ENCODE results near the gene ASIP. TPM values are rescaled to one million over a fixed set of nuclear protein-coding genes. Genes with fewer than 3 reads are reported as not detected.
"Not testable (repeated sequence)": the region's sequence is repeated elsewhere in the genome, so short reads cannot be mapped to it uniquely, and the experiment has no call there.

Gene ASIP
- total RNA-seq, 1 donor from 2014 or later = not detected

DNA sequence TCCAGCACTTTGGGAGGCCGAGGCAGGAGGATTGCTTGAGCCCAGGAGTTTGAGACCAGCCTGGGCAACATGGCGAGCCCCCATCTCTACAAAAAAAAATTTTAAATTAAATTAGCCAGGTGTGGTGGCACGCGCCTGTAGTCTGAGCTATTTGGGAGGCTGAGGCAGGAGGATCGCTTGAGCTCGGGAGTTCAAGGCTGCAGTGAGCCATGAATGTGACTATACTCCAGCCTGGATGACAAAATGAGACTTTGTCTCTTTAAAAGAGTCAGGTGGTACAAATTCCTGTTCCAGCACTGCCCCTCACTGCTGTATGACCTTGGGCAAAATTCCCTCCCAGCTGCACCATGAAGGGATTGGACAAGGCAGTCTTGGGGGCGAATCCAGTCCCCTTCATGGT lies 33.5 kb downstream of the ASIP start:
- DNase-seq = no peak
- Mint-ChIP-seq H3K9me3 (no peaks in the 10 kb centered on the region), H3K27me3 (no peaks in the 10 kb centered on the region), H3K4me3 (no peak overlapping the region), H3K27ac (no peak overlapping the region), H3K36me3 (ENCODE audit: low read depth) (peaks cover 44% of the 10 kb centered on the region), H3K4me1 (no peaks in the 10 kb centered on the region)
- intact Hi-C loops (cut with micrococcal nuclease) = no loop called here
- no peak for ATAC-seq (ENCODE audit: low read depth)
- POLR2A ChIA-PET = no interaction called here
- CTCF ChIA-PET = no interaction called here
- TF ChIP-seq, protein P1, sequence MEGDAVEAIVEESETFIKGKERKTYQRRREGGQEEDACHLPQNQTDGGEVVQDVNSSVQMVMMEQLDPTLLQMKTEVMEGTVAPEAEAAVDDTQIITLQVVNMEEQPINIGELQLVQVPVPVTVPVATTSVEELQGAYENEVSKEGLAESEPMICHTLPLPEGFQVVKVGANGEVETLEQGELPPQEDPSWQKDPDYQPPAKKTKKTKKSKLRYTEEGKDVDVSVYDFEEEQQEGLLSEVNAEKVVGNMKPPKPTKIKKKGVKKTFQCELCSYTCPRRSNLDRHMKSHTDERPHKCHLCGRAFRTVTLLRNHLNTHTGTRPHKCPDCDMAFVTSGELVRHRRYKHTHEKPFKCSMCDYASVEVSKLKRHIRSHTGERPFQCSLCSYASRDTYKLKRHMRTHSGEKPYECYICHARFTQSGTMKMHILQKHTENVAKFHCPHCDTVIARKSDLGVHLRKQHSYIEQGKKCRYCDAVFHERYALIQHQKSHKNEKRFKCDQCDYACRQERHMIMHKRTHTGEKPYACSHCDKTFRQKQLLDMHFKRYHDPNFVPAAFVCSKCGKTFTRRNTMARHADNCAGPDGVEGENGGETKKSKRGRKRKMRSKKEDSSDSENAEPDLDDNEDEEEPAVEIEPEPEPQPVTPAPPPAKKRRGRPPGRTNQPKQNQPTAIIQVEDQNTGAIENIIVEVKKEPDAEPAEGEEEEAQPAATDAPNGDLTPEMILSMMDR (IDR thresholded peaks at IDR 0.05) = no peak

DNA sequence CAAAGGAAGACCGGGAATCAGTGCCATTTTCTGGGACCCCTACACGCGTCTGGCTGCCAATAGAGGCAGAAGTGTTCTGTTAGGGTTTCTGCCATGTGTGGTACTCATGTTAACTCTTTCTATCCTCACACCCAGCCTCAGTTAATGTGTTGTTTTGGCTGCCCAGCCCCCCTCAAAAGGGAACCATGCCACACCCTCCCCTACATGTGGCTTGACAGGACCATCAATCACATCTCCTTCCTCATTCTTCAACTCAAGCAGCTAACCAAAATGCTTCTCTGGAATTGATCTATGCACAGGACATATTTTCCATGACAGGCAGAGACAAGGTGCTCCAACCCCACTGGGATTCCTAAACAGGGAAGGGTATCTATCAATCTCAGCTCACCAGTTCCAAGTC lies 40.0 kb downstream of the ASIP start:
- peaks cover 76% of the 10 kb centered on the region for H3K36me3 Mint-ChIP-seq (ENCODE audit: low read depth)
- ATAC-seq (ENCODE audit: low read depth) = no peak
- CTCF ChIA-PET = no interaction called here

DNA sequence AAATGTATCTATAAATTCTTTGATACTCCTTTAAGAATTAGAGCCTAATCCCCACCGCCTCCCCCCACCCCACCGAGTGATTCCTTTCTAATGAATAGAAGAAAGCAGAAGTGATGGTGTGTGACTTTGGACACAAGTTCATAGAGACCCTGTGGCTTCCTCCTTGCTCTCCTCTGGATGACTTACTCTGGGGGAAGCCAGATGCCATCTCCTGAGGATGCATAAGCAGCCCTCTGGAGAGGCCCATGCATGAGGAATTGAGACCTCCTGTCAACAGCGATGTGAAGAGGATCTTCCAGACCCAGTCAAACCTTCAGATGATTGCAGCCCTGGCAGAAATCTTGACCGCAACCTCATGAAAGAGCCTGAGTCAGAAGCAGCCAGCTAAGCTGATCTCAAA lies 40.8 kb downstream of the ASIP start:
- CTCF ChIA-PET = no interaction called here
- Mint-ChIP-seq H3K36me3 (ENCODE audit: low read depth) (peaks cover 76% of the 10 kb centered on the region), H3K4me3 (no peak overlapping the region), H3K4me1 (no peaks in the 10 kb centered on the region), H3K27ac (no peak overlapping the region), H3K27me3 (no peaks in the 10 kb centered on the region), H3K9me3 (no peaks in the 10 kb centered on the region)
- TF ChIP-seq, protein P1 (IDR thresholded peaks at IDR 0.05) = no peak
- no peak for ATAC-seq (ENCODE audit: low read depth)
- intact Hi-C loops (cut with micrococcal nuclease) = no loop called here
- POLR2A ChIA-PET = no interaction called here
- DNase-seq = no peak

More for the DNA sequence above, 40.0 kb downstream of the ASIP start:
- POLR2A ChIA-PET = no interaction called here
- DNase-seq = no peak
- Mint-ChIP-seq H3K4me1 (no peaks in the 10 kb centered on the region), H3K9me3 (no peaks in the 10 kb centered on the region), H3K4me3 (no peak overlapping the region), H3K27ac (no peak overlapping the region), H3K27me3 (no peaks in the 10 kb centered on the region)
- TF ChIP-seq, protein P1 (IDR thresholded peaks at IDR 0.05) = no peak
- intact Hi-C loops (cut with micrococcal nuclease) = no loop called here

DNA sequence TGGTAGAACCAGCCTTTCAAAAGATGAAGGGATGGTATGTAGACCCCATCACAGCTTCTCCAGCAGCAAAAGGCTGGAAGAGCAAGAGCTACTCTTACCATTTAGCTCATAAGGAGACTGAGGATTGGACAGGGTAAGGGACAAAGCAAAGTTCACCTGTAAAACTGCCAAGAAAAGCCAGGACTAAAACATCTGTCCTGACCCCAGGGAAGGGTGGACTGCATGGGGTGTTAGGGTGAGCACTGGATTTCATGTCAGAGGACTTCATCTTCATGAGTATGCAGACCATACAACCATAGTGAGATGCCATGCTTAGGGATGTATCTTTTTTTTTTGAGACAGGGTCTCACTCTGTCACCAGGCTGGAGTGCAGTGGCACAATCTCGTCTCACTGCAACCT lies 42.6 kb downstream of the ASIP start:
- no peaks in the 10 kb centered on the region for H3K9me3 Mint-ChIP-seq
- H3K4me3 Mint-ChIP-seq = no peak overlapping the region
- peaks cover 77% of the 10 kb centered on the region for H3K36me3 Mint-ChIP-seq (ENCODE audit: low read depth)
- ChIA-PET POLR2A (no interaction called here), CTCF (no interaction called here)
- ATAC-seq (ENCODE audit: low read depth) = no peak
- no peaks in the 10 kb centered on the region for H3K4me1 Mint-ChIP-seq
- intact Hi-C loops (cut with micrococcal nuclease) = no loop called here
- no peaks in the 10 kb centered on the region for H3K27me3 Mint-ChIP-seq
- H3K27ac Mint-ChIP-seq = no peak overlapping the region
- DNase-seq = no peak
- TF ChIP-seq, protein P1 (IDR thresholded peaks at IDR 0.05) = no peak

DNA sequence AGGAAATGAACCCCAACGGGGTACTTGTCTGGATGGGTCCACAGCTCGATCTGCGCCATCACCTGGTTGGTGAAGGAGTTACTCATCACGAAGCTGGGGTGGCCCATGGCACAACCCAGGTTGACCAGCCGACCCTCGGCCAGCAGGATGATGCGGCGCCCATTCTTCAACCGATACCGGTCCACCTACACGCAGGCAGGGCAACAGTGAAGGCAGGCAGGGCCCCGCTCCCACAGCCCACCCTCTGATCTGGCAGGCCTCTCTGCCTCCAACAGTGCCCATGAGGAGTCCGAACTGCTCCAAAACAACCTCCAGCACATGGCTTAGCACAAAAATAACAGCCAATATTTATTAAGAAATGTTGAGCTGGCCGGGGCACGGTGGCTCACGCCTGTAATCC lies 44.2 kb downstream of the ASIP start:
- ChIA-PET POLR2A (no interaction called here), CTCF (no interaction called here)
- ATAC-seq (ENCODE audit: low read depth) = no peak
- no peak overlapping the region for H3K4me3 Mint-ChIP-seq
- no peaks in the 10 kb centered on the region for H3K4me1 Mint-ChIP-seq
- intact Hi-C loops (cut with micrococcal nuclease) = no loop called here
- H3K9me3 Mint-ChIP-seq = no peaks in the 10 kb centered on the region
- no peaks in the 10 kb centered on the region for H3K27me3 Mint-ChIP-seq
- DNase-seq = no peak
- TF ChIP-seq, protein P1 (IDR thresholded peaks at IDR 0.05) = no peak
- peaks cover 74% of the 10 kb centered on the region for H3K36me3 Mint-ChIP-seq (ENCODE audit: low read depth)
- H3K27ac Mint-ChIP-seq = no peak overlapping the region

DNA sequence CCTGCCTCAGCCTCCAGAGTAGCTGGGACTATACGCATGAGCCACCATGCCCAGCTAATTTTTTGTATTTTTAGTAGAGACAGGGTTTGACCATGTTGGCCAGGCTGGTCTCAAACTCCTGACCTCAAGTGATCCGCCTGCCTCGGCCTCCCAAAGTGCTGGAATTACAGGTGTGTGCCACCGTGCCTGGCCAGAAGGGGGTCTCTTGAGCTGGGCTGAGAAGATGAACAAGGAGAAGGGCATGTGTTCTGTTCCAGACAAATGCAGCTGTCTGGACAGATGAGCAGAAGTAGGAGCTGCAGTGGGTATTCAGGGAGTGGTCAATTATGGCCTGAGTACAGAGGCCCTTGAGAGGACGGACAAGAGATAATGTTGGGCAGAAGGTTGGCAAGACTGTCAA lies 46.3 kb downstream of the ASIP start:
- H3K27me3 Mint-ChIP-seq; ATAC-seq (ENCODE audit: low read depth); intact Hi-C loops (cut with micrococcal nuclease); H3K27ac Mint-ChIP-seq; H3K4me3 Mint-ChIP-seq; DNase-seq; H3K9me3 Mint-ChIP-seq; H3K4me1 Mint-ChIP-seq; POLR2A ChIA-PET; CTCF ChIA-PET: not testable (repeated sequence)
- peaks cover 75% of the 10 kb centered on the region for H3K36me3 Mint-ChIP-seq (ENCODE audit: low read depth)
